Colonic mucosa (tissue), 4 donors: ENCODE data around the gene RIIAD1. TPM values are rescaled to one million over a fixed set of nuclear protein-coding genes. Genes with fewer than 3 reads are reported as not detected.

Experiments used
- DNase-seq: peaks from one replicate; pipeline ENCODE4 v3.0.0-alpha.2; 2020
- H3K27ac ChIP-seq: fragments of 200-600 bp; one replicate; pipeline ENCODE4 v1.8.0; 2021
- H3K27me3 ChIP-seq: fragments of 200-600 bp; one replicate; pipeline ENCODE4 v1.8.0; 2021
- H3K36me3 ChIP-seq: fragments of 200-600 bp; one replicate; pipeline ENCODE4 v1.8.0; 2021
- H3K4me1 ChIP-seq: fragments of 200-600 bp; one replicate; pipeline ENCODE4 v1.8.0; 2021; ENCODE audit warnings: mild to moderate bottlenecking
- H3K4me3 ChIP-seq: fragments of 200-600 bp; one replicate; pipeline ENCODE4 v1.8.0; 2021
- H3K9ac ChIP-seq, 2 donors: one replicate each; pipeline ENCODE4 v1.7.0; 2013; ENCODE audit warnings: control low read depth in 2 of 2, low read depth in 2 of 2, low read length in 2 of 2
- H3K9me3 ChIP-seq: fragments of 200-600 bp; one replicate; pipeline ENCODE4 v1.8.0; 2021
- intact Hi-C: fragments of 100-400 bp; cut with DNase I; formaldehyde crosslinking; loops from one replicate; pipeline ENCODE4 v1.14.1; 2022
- total RNA-seq, 2 donors: library from RNA; stranded (reverse); fragmentation: NEBNext Ultra II Directional in 1 of 2; extraction: Animal tissue kit (Norgen Biotek cat#: 25700) in 1 of 2; gene quantifications; one replicate each; pipeline ENCODE4 v1.2.1, GENCODE V29; 2021
- TF ChIP-seq, protein P1 (sequence below): fragments of 200-600 bp; IDR thresholded peaks from one replicate; pipeline ENCODE4 v1.8.0; 2022; ENCODE audit warnings: antibody characterized with exemption, mild to moderate bottlenecking
- donor health status: healthy.
- donor health status: DM: no; HTN: no; CAD: no.
- donor health status: DM: no; HTN: no; CAD: no.

Gene RIIAD1
- total RNA-seq, 2 donors from 2014 or later = 0.91 TPM; not detected in 1

GRCh38 chr1:151720125-151720524 is 1.2 kb upstream of the RIIAD1 start:
- TF ChIP-seq, protein P1, sequence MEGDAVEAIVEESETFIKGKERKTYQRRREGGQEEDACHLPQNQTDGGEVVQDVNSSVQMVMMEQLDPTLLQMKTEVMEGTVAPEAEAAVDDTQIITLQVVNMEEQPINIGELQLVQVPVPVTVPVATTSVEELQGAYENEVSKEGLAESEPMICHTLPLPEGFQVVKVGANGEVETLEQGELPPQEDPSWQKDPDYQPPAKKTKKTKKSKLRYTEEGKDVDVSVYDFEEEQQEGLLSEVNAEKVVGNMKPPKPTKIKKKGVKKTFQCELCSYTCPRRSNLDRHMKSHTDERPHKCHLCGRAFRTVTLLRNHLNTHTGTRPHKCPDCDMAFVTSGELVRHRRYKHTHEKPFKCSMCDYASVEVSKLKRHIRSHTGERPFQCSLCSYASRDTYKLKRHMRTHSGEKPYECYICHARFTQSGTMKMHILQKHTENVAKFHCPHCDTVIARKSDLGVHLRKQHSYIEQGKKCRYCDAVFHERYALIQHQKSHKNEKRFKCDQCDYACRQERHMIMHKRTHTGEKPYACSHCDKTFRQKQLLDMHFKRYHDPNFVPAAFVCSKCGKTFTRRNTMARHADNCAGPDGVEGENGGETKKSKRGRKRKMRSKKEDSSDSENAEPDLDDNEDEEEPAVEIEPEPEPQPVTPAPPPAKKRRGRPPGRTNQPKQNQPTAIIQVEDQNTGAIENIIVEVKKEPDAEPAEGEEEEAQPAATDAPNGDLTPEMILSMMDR = no peak
- Histone ChIP-seq H3K9ac (no peak overlapping the region), H3K9me3 (no peaks in the 10 kb centered on the region), H3K27ac (peak overlapping the region; percentile 45), H3K4me1 (peaks cover 16% of the 10 kb centered on the region), H3K36me3 (no peaks in the 10 kb centered on the region), H3K4me3 (peak overlapping the region; percentile 50), H3K27me3 (no peaks in the 10 kb centered on the region)
- no peak for DNase-seq
- intact Hi-C loops = no loop called here

DNA sequence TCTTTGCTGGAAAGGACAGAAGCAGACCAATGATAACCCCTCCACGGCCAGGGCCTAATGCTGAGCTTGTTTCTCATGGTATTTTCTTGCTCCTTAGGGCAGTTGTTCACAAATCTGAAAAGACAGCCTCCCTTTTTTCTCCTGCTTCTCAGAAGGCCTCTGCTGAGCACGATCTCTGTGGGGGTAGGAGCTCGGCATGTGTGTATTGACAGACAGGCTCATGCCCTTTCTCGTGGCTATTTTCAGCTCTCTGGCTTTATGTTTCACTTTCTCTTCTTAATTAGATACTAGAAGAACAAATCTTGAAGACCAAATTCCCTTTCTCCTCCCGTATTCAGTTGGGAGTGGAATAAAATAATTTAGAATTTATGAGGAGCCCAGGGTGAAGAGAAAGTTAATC is 768 bp upstream of the RIIAD1 start:
- Histone ChIP-seq H3K36me3 (no peaks in the 10 kb centered on the region), H3K4me1 (peaks cover 16% of the 10 kb centered on the region), H3K27ac (peak overlapping the region; percentile 45), H3K9ac (peak overlapping the region in 1 of 2 donors; percentile 60), H3K9me3 (no peaks in the 10 kb centered on the region), H3K4me3 (peak overlapping the region; percentile 50), H3K27me3 (no peaks in the 10 kb centered on the region)
- DNase-seq = no peak
- TF ChIP-seq, protein P1 = no peak
- intact Hi-C loops = no loop called here

DNA sequence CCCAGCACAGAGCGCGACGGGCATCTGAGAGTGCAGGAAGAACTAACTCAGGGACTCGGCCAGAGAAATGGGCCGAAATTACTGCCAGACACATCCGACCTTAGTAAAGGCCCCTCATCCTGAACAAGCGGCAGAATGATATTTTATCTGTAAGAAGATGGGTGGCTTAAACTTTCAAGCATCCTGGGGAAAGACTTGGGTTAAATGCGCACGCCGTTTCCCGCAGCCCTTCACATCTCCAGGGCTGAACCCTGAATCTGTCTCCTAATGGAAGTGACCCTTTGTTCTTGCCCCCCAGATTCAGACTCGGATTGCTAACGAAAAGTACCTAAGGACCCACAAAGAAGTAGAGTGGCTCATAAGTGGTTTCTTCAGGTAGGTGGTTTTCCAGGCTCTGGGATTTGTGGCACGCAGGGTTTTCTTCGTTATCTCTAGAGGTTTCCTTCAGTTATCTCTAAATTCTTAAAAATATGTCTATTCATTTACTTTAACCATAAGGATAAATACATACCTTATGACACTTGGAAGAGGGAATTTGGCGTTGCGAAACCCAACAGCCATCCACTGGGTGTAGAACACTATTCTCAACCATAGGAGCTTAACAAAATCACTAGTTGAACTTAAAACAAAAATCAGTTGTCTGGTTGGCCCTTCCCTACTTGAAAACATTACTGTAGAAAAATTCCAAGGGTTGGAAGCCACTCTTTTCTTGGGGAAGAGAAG is 627 bp downstream of the RIIAD1 start:
- Histone ChIP-seq H3K4me3 (peak overlapping the region; percentile 50), H3K36me3 (no peaks in the 10 kb centered on the region), H3K27me3 (no peaks in the 10 kb centered on the region), H3K9ac (peak overlapping the region; percentile 36 to 47), H3K9me3 (no peaks in the 10 kb centered on the region), H3K27ac (no peak overlapping the region), H3K4me1 (peaks cover 16% of the 10 kb centered on the region)
- intact Hi-C loops = no loop called here
- no peak for DNase-seq
- TF ChIP-seq, protein P1 = no peak

DNA sequence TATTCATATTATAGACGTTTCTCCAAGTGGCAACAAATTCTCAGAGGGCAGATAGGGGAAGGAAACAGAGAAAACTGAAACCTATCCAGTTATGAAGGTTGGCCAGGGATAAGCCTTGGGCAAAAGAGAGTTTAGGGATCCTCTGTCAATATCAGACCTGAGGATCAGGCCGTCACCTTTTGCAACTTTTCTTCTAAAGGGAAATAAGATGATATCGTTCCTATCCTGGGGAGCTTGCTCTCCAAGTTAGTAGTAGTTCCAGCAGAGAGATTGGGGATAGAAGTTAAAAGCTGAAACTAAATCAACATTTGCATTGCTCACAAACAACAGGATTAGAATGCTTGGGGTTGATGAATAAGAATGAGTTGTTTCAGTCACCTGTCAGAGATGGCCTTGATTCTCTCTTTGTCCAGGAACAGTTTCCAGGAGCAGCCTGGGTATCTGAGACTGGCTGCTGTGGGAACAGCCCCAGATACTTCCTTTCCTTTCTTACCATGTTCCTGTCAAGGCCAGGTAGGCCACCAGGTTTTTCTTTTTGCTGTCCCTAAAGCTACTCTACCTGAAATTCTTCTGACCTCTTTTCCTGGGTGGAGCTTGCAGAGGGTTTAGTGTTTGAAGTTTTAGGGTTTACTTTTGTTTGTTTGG is 2.5 kb downstream of the RIIAD1 start:
- TF ChIP-seq, protein P1 = no peak
- Histone ChIP-seq H3K4me1 (peaks cover 16% of the 10 kb centered on the region), H3K9me3 (no peaks in the 10 kb centered on the region), H3K27ac (no peak overlapping the region), H3K27me3 (no peaks in the 10 kb centered on the region), H3K36me3 (no peaks in the 10 kb centered on the region), H3K4me3 (no peak overlapping the region), H3K9ac (no peak overlapping the region)
- no peak for DNase-seq
- intact Hi-C loops = no loop called here

DNA sequence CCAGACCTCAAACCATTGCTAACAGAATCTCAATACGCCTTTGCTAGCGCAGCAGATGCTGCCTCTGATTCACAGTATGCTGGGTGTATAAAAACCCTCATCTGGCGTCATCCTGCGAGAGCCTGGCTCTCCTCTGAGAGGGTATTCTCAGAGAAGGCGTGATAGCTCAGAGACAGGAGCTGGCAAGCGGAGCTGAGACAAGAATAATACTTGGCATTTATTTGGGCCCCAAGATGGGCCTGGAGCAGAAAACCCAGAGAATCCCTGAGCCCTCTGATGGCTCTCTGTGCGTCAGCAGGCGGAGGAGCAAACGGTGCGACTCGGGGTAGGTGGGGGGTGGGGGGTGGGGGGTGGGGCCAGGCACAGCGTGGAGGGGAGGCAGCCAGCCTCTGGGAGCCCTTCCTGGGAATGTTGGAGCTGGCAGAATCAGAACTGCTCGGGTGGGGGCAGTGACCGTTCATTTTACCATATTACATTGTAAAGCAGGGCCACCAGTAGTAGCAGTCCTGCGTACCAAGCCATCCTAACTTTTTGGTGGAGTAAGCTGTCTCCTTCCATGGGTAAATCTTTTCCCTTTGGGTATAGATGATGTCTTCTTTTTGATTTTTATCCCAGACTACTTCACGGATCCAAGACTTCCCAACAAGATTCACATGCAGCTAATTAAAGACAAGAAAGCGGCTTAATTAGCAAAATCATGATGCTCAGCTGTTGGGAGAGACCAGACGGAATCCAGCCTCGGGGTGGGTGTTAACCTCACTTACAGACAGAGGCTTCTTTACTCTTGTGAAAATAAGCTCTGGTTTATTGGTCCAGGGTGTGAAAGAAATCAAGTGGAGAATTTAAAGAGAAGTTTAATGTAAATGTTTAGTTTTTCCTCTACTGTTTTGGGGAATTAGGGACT is 7.1 kb downstream of the RIIAD1 start:
- TF ChIP-seq, protein P1 = no peak
- peak; percentile 18 for DNase-seq
- Histone ChIP-seq H3K9ac (no peak overlapping the region), H3K36me3 (no peaks in the 10 kb centered on the region), H3K4me3 (no peak overlapping the region), H3K4me1 (no peaks in the 10 kb centered on the region), H3K27ac (no peak overlapping the region), H3K27me3 (no peaks in the 10 kb centered on the region), H3K9me3 (no peaks in the 10 kb centered on the region)
- intact Hi-C loops = no loop called here
